ENCODE data around the gene PCK2.

Gene PCK2

GRCh38 chr14:24151404-24152080 lies 57.4 kb downstream of the PCK2 start:
- DNase-seq, result no peak
- Mint-ChIP-seq H3K4me3 (no peak overlapping the region), H3K9me3 (no peaks in the 10 kb centered on the region), H3K27me3 (ENCODE audit: low read depth, poor library complexity) (no peaks in the 10 kb centered on the region), H3K36me3 (ENCODE audit: low read depth) (peaks cover 57% of the 10 kb centered on the region), H3K27ac (no peak overlapping the region), H3K4me1 (peaks cover 21% of the 10 kb centered on the region)
- no peak for TF ChIP-seq CTCF (IDR thresholded peaks at IDR 0.05)

All from nephron progenitor cell (in vitro differentiated cells).